GM13977 (cell line): ENCODE results near the gene MIX23.
A peak's percentile ranks its signal among the peaks of the same experiment; 100 is the strongest.

ENCODE experiments used
- DNase-seq: peaks from one replicate; pipeline ENCODE4 v3.0.0; 2012; ENCODE audit warnings: low spot score
- CTCF ChIP-seq: IDR thresholded peaks from 2 replicates; pipeline ENCODE4 v1.5.1; 2012; ENCODE audit warnings: mild to moderate bottlenecking, control low read depth; ENCODE audit not compliant: insufficient read depth; ENCODE audit errors: extremely low read depth, missing control alignments
- in situ Hi-C: fragments of 300-500 bp; cut with MboI; formaldehyde crosslinking; loops from one replicate; pipeline ENCODE4 v1.12.0; 2022; ENCODE audit warnings: low sequenced_read_pairs, low pct_unique_long_range_greater_than_20kb, mixed read lengths, inconsistent platforms; ENCODE audit not compliant: unreplicated experiment

The MIX23 gene

GRCh38 chr3:122322095-122323075, 60.6 kb downstream of the MIX23 start:
- in situ Hi-C loops = no loop called here
- TF ChIP-seq CTCF = no peak
- peak; percentile 64 for DNase-seq

GRCh38 chr3:122318620-122319019, 64.4 kb downstream of the MIX23 start:
- no peak for DNase-seq
- TF ChIP-seq CTCF = no peak
- in situ Hi-C loops = no loop called here

GRCh38 chr3:122316368-122316767, 66.7 kb downstream of the MIX23 start:
- in situ Hi-C loops = no loop called here
- no peak for TF ChIP-seq CTCF
- DNase-seq = no peak

- in situ Hi-C loops = no loop called here
- DNase-seq = no peak
- no peak for TF ChIP-seq CTCF
Measured at GRCh38 chr3:122315619-122316018, 67.4 kb downstream of the MIX23 start.

- no peak for TF ChIP-seq CTCF
- in situ Hi-C loops = no loop called here
- no peak for DNase-seq
Measured at GRCh38 chr3:122314228-122314876, 68.7 kb downstream of the MIX23 start.

- DNase-seq = no peak
- in situ Hi-C loops = no loop called here
- TF ChIP-seq CTCF = no peak
Measured at GRCh38 chr3:122313281-122313680, 69.8 kb downstream of the MIX23 start.
